Uterus (tissue), 2 donors: Measurements from ENCODE around the gene CD59.

Source experiments
- POLR2A ChIP-seq, 2 donors: fragments of 450-650 bp; IDR thresholded peaks; one replicate each; pipeline ENCODE4 v1.6.1; 2016; ENCODE audit warnings: antibody characterized with exemption in 2 of 2, mild to moderate bottlenecking in 1 of 2, moderate library complexity in 1 of 2
- TF ChIP-seq, protein P1 (sequence below), 4 experiments: fragments of 200-600 bp in 2 of 4; fragments of 450-650 bp in 2 of 4; sonication (generic) in 2 of 4; IDR thresholded peaks; one replicate each; pipeline ENCODE4 v1.5.1; 2016 to 2019; ENCODE audit warnings: antibody characterized with exemption in 4 of 4, mild to moderate bottlenecking in 2 of 4, moderate library complexity in 1 of 4

DNA sequence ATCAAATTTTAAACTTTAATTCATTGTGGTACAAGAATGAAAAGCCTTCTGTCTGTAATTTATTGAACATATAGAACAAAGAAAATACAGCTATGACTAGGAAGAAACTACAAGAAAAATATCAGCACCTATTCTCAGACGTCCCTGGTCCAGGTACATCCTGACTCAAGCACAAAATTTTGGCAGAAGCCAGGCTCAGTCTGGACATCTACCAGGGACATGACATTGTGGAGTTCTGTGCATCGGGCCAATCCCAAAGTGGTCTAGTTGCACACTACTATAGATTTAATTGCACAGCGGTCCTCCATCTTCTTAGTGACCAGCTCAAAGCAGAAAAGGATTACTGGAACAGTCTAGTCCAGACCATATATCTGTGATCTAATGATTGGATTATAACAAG lies 15.7 kb upstream of the CD59 start:
- TF ChIP-seq, protein P1, sequence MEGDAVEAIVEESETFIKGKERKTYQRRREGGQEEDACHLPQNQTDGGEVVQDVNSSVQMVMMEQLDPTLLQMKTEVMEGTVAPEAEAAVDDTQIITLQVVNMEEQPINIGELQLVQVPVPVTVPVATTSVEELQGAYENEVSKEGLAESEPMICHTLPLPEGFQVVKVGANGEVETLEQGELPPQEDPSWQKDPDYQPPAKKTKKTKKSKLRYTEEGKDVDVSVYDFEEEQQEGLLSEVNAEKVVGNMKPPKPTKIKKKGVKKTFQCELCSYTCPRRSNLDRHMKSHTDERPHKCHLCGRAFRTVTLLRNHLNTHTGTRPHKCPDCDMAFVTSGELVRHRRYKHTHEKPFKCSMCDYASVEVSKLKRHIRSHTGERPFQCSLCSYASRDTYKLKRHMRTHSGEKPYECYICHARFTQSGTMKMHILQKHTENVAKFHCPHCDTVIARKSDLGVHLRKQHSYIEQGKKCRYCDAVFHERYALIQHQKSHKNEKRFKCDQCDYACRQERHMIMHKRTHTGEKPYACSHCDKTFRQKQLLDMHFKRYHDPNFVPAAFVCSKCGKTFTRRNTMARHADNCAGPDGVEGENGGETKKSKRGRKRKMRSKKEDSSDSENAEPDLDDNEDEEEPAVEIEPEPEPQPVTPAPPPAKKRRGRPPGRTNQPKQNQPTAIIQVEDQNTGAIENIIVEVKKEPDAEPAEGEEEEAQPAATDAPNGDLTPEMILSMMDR (IDR thresholded peaks at IDR 0.05): no peak
- no peak for TF ChIP-seq POLR2A (IDR thresholded peaks at IDR 0.05)
